ENCODE data around the gene CAMTA1.
"Not testable (repeated sequence)": the region's sequence is repeated elsewhere in the genome, so short reads cannot be mapped to it uniquely, and the experiment has no call there.

The CAMTA1 gene

GRCh38 chr1:7366955-7367665 is 581.9 kb downstream of the CAMTA1 start:
- no peak for DNase-seq (ENCODE audit: low read depth in 2 of 2)

GRCh38 chr1:7369866-7370265 is 584.6 kb downstream of the CAMTA1 start:
- DNase-seq (ENCODE audit: low read depth in 2 of 2), result no peak

GRCh38 chr1:7371926-7372325 is 586.7 kb downstream of the CAMTA1 start:
- DNase-seq (ENCODE audit: low read depth in 2 of 2), result no peak

- DNase-seq (ENCODE audit: low read depth in 2 of 2), result no peak
Observed at GRCh38 chr1:7372477-7373120, 587.3 kb downstream of the CAMTA1 start.

- DNase-seq (ENCODE audit: low read depth in 2 of 2), result no peak
Observed at GRCh38 chr1:7373251-7373650, 588.0 kb downstream of the CAMTA1 start.

GRCh38 chr1:7373876-7374562 is 588.8 kb downstream of the CAMTA1 start:
- DNase-seq (ENCODE audit: low read depth in 2 of 2), result no peak

GRCh38 chr1:7374563-7375160 is 589.4 kb downstream of the CAMTA1 start:
- DNase-seq (ENCODE audit: low read depth in 2 of 2), result no peak

- DNase-seq (ENCODE audit: low read depth in 2 of 2), result no peak
Observed at GRCh38 chr1:7375329-7375728, 590.1 kb downstream of the CAMTA1 start.

GRCh38 chr1:7375781-7376660 is 590.8 kb downstream of the CAMTA1 start:
- no peak for DNase-seq (ENCODE audit: low read depth in 2 of 2)

- DNase-seq (ENCODE audit: low read depth in 2 of 2), result no peak
Observed at GRCh38 chr1:7376676-7377075, 591.4 kb downstream of the CAMTA1 start.

- DNase-seq (ENCODE audit: low read depth in 2 of 2), result no peak
Observed at GRCh38 chr1:7378346-7379130, 593.3 kb downstream of the CAMTA1 start.

GRCh38 chr1:7379441-7379971 is 594.3 kb downstream of the CAMTA1 start:
- DNase-seq (ENCODE audit: low read depth in 2 of 2), result no peak

- not testable (repeated sequence) for DNase-seq (ENCODE audit: low read depth in 2 of 2)
Observed at GRCh38 chr1:7380068-7380467, 594.8 kb downstream of the CAMTA1 start.

GRCh38 chr1:7380712-7381111 is 595.5 kb downstream of the CAMTA1 start:
- DNase-seq (ENCODE audit: low read depth in 2 of 2), result no peak

GRCh38 chr1:7381729-7382128 is 596.5 kb downstream of the CAMTA1 start:
- not testable (repeated sequence) for DNase-seq (ENCODE audit: low read depth in 2 of 2)

- DNase-seq (ENCODE audit: low read depth in 2 of 2), result no peak
Observed at GRCh38 chr1:7382971-7383370, 597.7 kb downstream of the CAMTA1 start.

- DNase-seq (ENCODE audit: low read depth in 2 of 2), result no peak
Observed at GRCh38 chr1:7383671-7384520, 598.6 kb downstream of the CAMTA1 start.

- DNase-seq (ENCODE audit: low read depth in 2 of 2), result no peak
Observed at GRCh38 chr1:7384679-7385078, 599.4 kb downstream of the CAMTA1 start.

GRCh38 chr1:7385471-7386225 is 600.4 kb downstream of the CAMTA1 start:
- DNase-seq (ENCODE audit: low read depth in 2 of 2), result no peak

Measured in stimulated activated CD4-positive, alpha-beta T cell treated with anti-CD3 and anti-CD28 coated beads, Interleukin-4, amount 100 ng/mL, for 48 hours (primary cell).